ENCODE data around the gene SP110.
"Not testable (repeated sequence)": the region's sequence is repeated elsewhere in the genome, so short reads cannot be mapped to it uniquely, and the experiment has no call there.

SP110 gene

DNA sequence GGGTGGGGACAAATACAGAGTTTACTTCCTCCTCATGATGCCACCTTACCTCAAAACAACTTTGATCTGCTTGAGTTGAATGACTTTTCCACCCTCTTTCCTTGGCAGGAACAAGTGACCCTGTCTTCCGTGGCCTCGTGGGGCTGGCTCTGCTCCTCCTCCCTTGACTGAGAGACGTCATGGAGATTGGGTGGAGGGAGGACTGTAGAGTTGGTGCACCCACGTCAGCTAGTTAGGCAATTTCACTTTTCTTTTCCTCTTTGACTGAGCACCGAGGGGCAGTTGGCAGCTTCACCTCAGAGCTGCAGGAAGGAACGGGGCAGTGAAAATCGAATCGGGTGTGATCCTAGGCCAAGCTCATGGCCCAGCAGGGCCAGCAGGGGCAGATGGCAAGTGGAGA, 5.7 kb upstream of the SP110 start, which contains the start of gene SP140:
SP140 (plus strand) TSS at position 251 of the 400 bp plus-strand sequence; CDS start at position 360, 109 bp downstream.
- DNase-seq (ENCODE audit: low read depth in 1 of 2, low spot score in 1 of 2) = peak; percentile 32 to 64

- DNase-seq (ENCODE audit: low read depth in 1 of 2, low spot score in 1 of 2) = no peak
Measured at GRCh38 chr2:230224458-230224857, 4.7 kb upstream of the SP110 start.

DNA sequence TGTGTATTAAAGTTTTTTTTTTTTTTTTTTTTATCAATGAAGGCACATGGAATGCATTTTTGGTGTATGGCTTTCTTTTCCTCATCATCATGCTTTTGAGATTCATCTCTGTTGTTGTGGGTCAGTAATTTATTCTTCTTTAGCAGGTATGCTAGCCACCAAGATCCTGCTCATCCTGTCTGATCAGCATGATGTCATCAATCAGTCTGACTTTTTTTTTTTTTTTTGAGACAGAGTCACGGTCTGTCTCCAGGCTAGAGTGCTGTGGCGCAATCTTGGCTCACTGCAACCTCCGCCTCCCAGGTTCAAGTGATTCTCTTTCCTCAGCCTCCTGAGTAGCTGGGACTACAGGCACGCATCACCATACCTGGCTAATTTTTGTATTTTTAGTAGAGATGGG, 3.0 kb upstream of the SP110 start:
- not testable (repeated sequence) for DNase-seq (ENCODE audit: low read depth in 1 of 2, low spot score in 1 of 2)

DNA sequence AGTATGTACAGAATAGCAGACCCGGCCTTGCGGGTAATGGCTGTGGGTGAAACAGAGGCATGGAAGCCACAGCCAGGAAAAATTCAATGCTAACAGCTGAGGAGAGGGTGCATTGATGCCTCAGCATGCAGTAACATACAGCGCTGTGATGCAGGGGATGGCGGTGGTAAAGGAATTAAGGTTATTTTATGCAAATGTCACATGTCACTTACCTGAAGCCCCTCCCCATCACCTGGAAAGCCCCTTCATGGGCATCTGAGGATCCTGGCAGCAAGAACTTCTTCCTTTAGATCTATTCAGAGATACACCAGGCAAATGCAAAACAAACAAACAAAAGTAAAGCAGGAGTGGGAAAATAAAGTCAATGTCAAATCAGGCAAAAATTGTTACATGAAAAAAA, 1.7 kb upstream of the SP110 start:
- no peak for DNase-seq (ENCODE audit: low read depth in 1 of 2, low spot score in 1 of 2)

- no peak for DNase-seq (ENCODE audit: low read depth in 1 of 2, low spot score in 1 of 2)
Measured at GRCh38 chr2:230220347-230220969, 674 bp upstream of the SP110 start.

- DNase-seq (ENCODE audit: low read depth in 1 of 2, low spot score in 1 of 2) = no peak
Measured at GRCh38 chr2:230218421-230218820, 1.4 kb downstream of the SP110 start.

GRCh38 chr2:230217424-230217823, 2.4 kb downstream of the SP110 start:
- DNase-seq (ENCODE audit: low read depth in 1 of 2, low spot score in 1 of 2) = no peak

- DNase-seq (ENCODE audit: low read depth in 1 of 2, low spot score in 1 of 2) = no peak
Measured at GRCh38 chr2:230216489-230216888, 3.3 kb downstream of the SP110 start.

GRCh38 chr2:230209422-230210051, 10.2 kb downstream of the SP110 start:
- DNase-seq (ENCODE audit: low read depth in 1 of 2, low spot score in 1 of 2) = no peak

DNA sequence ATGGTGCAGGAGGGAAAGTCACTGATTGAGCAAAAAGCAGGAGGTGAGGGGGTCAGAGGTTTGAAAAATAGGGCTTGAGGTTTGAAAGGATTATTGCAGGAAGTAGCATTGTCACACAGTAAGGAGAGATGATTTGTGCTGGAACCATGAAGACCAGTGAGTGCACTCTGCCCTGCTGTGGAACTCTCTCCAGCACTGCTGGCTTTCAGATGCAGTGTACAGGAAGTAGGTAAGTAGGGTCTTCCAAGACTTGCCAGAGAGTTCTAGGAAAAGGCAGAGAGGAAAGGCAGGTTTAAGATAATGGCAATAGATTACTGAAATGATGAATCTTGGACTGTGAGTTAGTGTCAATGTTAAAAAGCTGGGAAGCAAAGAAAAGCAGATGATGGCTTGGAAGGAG, 11.2 kb downstream of the SP110 start:
- DNase-seq (ENCODE audit: low read depth in 1 of 2, low spot score in 1 of 2) = no peak

DNA sequence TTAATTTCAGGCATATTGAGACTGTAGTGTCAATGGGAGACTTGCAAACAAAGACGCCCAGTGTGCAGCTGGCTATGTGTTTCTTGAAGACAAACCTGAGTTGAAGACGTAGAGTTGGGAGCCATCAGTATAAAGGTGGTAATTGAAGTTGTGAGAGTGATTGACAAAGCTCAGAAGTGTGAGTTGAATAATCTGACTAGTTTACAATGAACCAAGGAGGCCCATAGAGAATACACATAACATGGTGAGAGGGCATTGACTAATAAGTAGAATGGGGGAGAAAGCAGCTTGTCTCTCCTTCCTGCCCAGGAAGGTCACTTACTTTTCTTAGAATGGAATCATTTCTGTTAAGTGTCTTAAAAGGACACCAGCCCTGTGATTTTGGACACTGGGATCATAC, 14.1 kb downstream of the SP110 start:
- DNase-seq (ENCODE audit: low read depth in 1 of 2, low spot score in 1 of 2) = no peak

DNA sequence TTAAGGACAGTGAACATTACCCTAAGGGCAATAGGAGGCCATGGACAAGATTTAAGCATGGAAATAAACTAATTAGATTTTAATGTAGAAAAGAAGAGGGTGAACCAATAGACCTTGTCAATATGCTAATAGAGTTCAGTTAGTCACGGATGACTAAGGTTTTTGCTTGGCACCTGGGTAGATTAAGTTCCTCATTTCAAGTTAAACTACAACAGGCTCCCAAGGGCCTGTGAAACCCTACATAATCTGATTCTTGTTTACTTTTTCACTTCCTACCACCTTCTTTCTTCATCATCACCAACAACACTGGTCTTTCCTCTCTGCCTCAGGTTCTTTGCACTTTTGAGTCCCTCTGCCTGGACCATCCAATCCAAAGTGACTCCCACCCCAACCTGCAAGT, 14.8 kb downstream of the SP110 start:
- no peak for DNase-seq (ENCODE audit: low read depth in 1 of 2, low spot score in 1 of 2)

GRCh38 chr2:230203110-230203676, 16.6 kb downstream of the SP110 start:
- no peak for DNase-seq (ENCODE audit: low read depth in 1 of 2, low spot score in 1 of 2)

GRCh38 chr2:230202430-230203109, 17.2 kb downstream of the SP110 start:
- DNase-seq (ENCODE audit: low read depth in 1 of 2, low spot score in 1 of 2) = no peak

DNA sequence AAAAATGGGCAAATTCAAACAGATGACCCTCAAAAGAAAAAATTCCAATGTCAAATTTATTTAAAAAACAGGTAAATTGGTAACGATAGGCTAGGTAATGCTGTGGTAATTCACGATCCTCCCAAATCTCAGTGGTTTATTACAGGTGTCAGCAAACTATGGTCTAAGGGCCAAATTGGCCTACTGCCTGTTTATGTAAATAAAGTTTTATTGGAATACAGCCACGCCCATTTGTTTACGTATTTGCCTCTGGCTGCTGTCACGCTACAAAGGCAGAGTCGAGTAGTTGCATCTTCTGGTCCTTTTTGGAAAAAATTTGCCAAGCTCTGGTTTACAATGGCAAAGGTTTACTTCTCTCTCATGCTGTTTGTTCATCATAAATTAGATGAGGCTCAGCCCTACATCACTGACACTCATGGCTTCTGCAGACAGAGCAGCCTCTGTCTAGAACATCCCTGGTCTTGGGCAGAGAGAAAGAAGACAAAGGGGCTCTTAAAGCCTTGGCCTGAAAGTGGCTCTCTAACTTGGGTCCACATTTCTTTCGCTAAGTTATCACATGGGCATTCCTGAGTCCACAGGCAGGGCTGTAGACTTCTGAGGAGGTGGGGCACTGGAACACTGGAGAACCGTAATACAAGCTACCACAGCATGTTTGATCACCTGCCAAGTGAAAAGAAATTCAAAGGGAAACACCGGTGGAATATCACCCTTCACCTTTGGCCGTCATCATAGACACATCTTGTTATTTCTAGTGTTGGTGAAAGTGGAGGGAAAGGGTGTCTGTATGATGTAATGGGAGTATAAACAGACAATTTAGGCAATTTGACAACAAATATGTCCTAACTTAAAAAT, 34.8 kb downstream of the SP110 start:
- no peak for DNase-seq (ENCODE audit: low read depth in 1 of 2, low spot score in 1 of 2)

- no peak for DNase-seq (ENCODE audit: low read depth in 1 of 2, low spot score in 1 of 2)
Measured at GRCh38 chr2:230181195-230181594, 38.6 kb downstream of the SP110 start.

DNA sequence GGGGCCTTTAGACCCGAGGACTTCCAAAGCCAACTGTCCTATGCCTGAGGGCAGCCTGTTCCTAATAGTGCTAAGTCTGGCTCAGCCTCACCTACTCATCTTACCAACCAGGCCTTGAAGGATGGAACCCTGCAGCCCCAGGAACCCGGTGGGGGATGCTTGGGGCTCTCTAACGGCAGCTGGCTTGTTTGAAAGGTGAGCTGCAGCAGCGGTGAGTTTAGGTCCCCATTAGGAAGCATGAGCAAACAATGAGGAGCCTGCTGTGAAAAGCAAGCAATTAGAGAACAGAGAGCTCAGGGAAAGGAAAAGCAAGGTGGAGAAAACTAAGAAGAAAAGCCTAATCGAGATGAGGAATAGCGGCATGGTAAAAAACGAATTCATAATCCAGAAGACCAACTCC, 39.9 kb downstream of the SP110 start:
- DNase-seq (ENCODE audit: low read depth in 1 of 2, low spot score in 1 of 2) = no peak

DNA sequence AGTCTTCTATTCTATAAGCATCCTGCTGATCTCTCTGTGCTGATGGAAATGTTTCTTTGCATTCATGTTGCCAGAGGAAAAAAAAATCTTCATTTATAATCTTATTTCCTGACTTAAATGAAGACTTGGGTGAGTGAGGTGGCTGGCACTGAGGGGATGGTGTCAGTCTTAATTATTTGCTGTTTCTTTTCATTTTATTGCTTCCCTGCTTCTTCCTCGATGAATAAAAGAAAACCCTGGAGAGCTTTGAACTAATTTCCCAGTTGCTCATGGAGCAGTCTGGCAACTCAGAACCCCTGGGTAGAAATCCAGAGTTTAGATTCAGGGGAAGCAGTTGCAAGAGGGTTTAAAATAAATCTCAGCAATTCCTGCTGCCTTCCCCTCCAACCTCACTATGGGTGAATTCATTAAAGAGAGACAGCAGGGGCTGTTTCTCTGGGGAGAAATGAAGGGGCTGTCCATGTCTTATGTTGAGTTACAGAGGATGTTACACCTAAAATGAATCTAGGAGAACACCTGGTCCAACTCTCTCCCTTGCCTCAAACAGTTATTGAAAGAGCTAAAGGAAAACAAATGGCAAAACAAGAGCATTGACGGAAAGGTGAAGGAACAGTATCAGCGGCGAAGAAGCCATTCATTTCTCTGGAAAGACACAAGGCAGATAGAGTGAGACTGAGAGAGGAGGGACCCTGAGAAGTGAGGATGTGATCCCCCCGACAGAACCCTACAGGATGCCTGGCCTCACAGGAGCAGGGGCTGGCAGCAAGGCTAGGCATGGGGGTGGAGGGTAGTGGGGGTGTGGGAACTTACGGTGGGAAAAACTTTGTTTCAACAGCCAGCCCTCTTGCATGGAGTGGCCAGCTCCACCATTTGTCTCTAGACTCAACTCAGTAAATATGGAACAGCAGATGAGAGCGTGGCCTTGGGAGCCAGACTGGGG, 41.0 kb downstream of the SP110 start:
- no peak for DNase-seq (ENCODE audit: low read depth in 1 of 2, low spot score in 1 of 2)

- DNase-seq (ENCODE audit: low read depth in 1 of 2, low spot score in 1 of 2) = no peak
Measured at GRCh38 chr2:230176996-230177395, 42.8 kb downstream of the SP110 start.

DNA sequence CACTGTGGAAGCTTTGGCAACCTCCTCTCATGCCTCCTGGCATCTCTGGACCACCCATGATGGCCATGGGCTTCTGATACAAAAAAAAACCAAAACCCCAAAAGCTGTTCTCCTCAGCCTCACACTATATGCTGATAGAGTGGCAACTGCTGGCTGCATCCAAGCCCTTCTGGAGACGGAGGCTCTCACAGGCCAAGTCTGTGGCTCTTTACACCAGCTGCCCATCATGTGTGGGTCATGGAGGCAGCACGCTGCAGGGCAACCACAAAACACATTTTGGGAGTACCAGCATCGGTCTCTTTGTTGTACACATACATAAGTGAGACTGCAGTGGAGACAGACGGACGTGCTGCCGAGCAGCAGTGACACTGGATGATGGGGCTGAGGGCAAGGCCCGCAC, 45.3 kb downstream of the SP110 start:
- no peak for DNase-seq (ENCODE audit: low read depth in 1 of 2, low spot score in 1 of 2)
